Motor neuron (in vitro differentiated cells): ENCODE measurements around the gene RFFL. TPM values are rescaled to one million over a fixed set of nuclear protein-coding genes. Genes with fewer than 3 reads are reported as not detected.
"Not testable (repeated sequence)": the region's sequence is repeated elsewhere in the genome, so short reads cannot be mapped to it uniquely, and the experiment has no call there.

Experiments used
- ATAC-seq, 8 experiments: fragments of 200-7000 bp; cut with Tn5 transposase; replicated peaks in 6 of 8; 2 replicates each; pipeline ENCODE4 v1.8.0; 2021; ENCODE audit warnings: mild to moderate bottlenecking in 8 of 8, moderate library complexity in 8 of 8
- H3K27ac ChIP-seq, 2 donors: fragments of 250-450 bp; sonication (Bioruptor Pico); 2 replicates each; pipeline ENCODE4 v1.9.0; 2021; ENCODE audit warnings: antibody characterized with exemption in 2 of 2, mild to moderate bottlenecking in 2 of 2, moderate library complexity in 1 of 2
- H3K4me1 ChIP-seq, 2 donors: fragments of 250-450 bp; sonication (Bioruptor Pico); replicated peaks in 1 of 2; 2 replicates each; pipeline ENCODE4 v1.6.1; 2021; ENCODE audit warnings: antibody characterized with exemption in 2 of 2, mild to moderate bottlenecking in 2 of 2, moderate library complexity in 1 of 2
- H3K4me3 ChIP-seq, 5 donors: fragments of 250-450 bp; sonication (Bioruptor Pico); 2 replicates each; pipeline ENCODE4 v1.9.0; 2021; ENCODE audit warnings: antibody characterized with exemption in 5 of 5, mild to moderate bottlenecking in 5 of 5, moderate library complexity in 4 of 5
- WGBS, 10 experiments: fragments of 450-650 bp; shearing (Covaris generic); methylation state at CpG; one replicate each; pipeline ENCODE4 v1.0.0; 2022; 5-methylcytosine and 5-hydroxymethylcytosine counted together
- in situ Hi-C, 9 experiments: fragments of 400-800 bp; cut with MboI; loops; one replicate each; pipeline ENCODE4 v1.15.0; 2021; ENCODE audit warnings: low sequenced_read_pairs in 9 of 9, low pct_unique_long_range_greater_than_20kb in 2 of 9; ENCODE audit not compliant: unreplicated experiment in 9 of 9
- total RNA-seq, 8 experiments: library from RNA; unstranded; fragments of 300-600 nt; gene quantifications; 2 replicates each; pipeline versions ENCODE4 v1.2.3 to v1.2.4, GENCODE V29; 2022

RFFL gene
- total RNA-seq, 8 experiments from 2014 or later, result 6.5 to 47.4 (median 11.4) TPM

GRCh38 chr17:35056013-35056412 lies 7.5 kb downstream of the RFFL start:
- in situ Hi-C loops, result no loop called here
- no peak for ATAC-seq
- Histone ChIP-seq H3K27ac (no peak overlapping the region), H3K4me3 (no peak overlapping the region), H3K4me1 (no peaks in the 10 kb centered on the region)
- WGBS, 10 experiments, result 59 to 100% (median 83%) methylated on average over 1 to 3 of the region's 3 CpGs; no CpG with 5 or more reads in 1 of the 10 experiments

- H3K4me1 ChIP-seq, result no peaks in the 10 kb centered on the region
- in situ Hi-C loops, result no loop called here
- ATAC-seq, result no peak
- H3K27ac ChIP-seq, result no peak overlapping the region
- no peak overlapping the region for H3K4me3 ChIP-seq
- 0 to 100% (median 83%) methylated on average over 1 of the region's 1 CpG; no CpG with 5 or more reads in 1 of the 10 experiments for WGBS, 10 experiments
Measured at GRCh38 chr17:35053204-35053603, 10.3 kb downstream of the RFFL start.

GRCh38 chr17:35052780-35053179 lies 10.7 kb downstream of the RFFL start:
- no peak for ATAC-seq
- in situ Hi-C loops, result no loop called here

GRCh38 chr17:35052241-35052610 lies 11.3 kb downstream of the RFFL start:
- no peak overlapping the region for H3K27ac ChIP-seq
- peak in 2 of 8 experiments; percentile 40 to 57 for ATAC-seq
- no peaks in the 10 kb centered on the region for H3K4me1 ChIP-seq
- in situ Hi-C loops, result no loop called here
- H3K4me3 ChIP-seq, result no peak overlapping the region

More at GRCh38 chr17:35052780-35053179, 10.7 kb downstream of the RFFL start:
- Histone ChIP-seq H3K27ac (no peak overlapping the region), H3K4me3 (no peak overlapping the region), H3K4me1 (no peaks in the 10 kb centered on the region)

GRCh38 chr17:35051579-35052240 lies 11.8 kb downstream of the RFFL start:
- ATAC-seq, result peak in 1 of 8 experiments; percentile 18
- 8 to 100% (median 59%) methylated on average over 1 to 6 of the region's 6 CpGs for WGBS, 10 experiments
- in situ Hi-C loops, result no loop called here
- Histone ChIP-seq H3K4me1 (no peaks in the 10 kb centered on the region), H3K27ac (no peak overlapping the region), H3K4me3 (no peak overlapping the region)

GRCh38 chr17:35051183-35051578 lies 12.3 kb downstream of the RFFL start:
- Histone ChIP-seq H3K4me1 (no peaks in the 10 kb centered on the region), H3K27ac (no peak overlapping the region), H3K4me3 (no peak overlapping the region)
- 20 to 56% (median 45%) methylated on average over 1 to 2 of the region's 2 CpGs; no CpG with 5 or more reads in 4 of the 10 experiments for WGBS, 10 experiments
- in situ Hi-C loops, result no loop called here
- no peak for ATAC-seq

GRCh38 chr17:35050170-35050569 lies 13.3 kb downstream of the RFFL start:
- Histone ChIP-seq H3K27ac (no peak overlapping the region), H3K4me3 (no peak overlapping the region), H3K4me1 (no peaks in the 10 kb centered on the region)
- 80 to 100% (median 100%) methylated on average over 1 to 2 of the region's 2 CpGs; no CpG with 5 or more reads in 5 of the 10 experiments for WGBS, 10 experiments
- in situ Hi-C loops, result no loop called here
- no peak for ATAC-seq

GRCh38 chr17:35048685-35049379 lies 14.7 kb downstream of the RFFL start:
- H3K27ac ChIP-seq, result no peak overlapping the region
- H3K4me1 ChIP-seq, result no peaks in the 10 kb centered on the region
- ATAC-seq, result no peak
- no peak overlapping the region for H3K4me3 ChIP-seq
- WGBS, 10 experiments, result 78 to 100% (median 97%) methylated on average over 1 to 3 of the region's 3 CpGs
- in situ Hi-C loops, result no loop called here

GRCh38 chr17:35046740-35047283 lies 16.7 kb downstream of the RFFL start:
- Histone ChIP-seq H3K27ac (no peak overlapping the region), H3K4me3 (no peak overlapping the region), H3K4me1 (no peaks in the 10 kb centered on the region)
- 40 to 100% (median 81%) methylated on average over 1 to 5 of the region's 5 CpGs; no CpG with 5 or more reads in 1 of the 10 experiments for WGBS, 10 experiments
- in situ Hi-C loops, result no loop called here
- peak in 2 of 8 experiments; percentile 57 to 63 for ATAC-seq

GRCh38 chr17:35046245-35046644 lies 17.3 kb downstream of the RFFL start:
- Histone ChIP-seq H3K27ac (no peak overlapping the region), H3K4me1 (no peaks in the 10 kb centered on the region), H3K4me3 (no peak overlapping the region)
- no peak for ATAC-seq
- in situ Hi-C loops, result no loop called here
- WGBS, 10 experiments, result 67 to 100% (median 85%) methylated on average over 1 to 4 of the region's 4 CpGs

GRCh38 chr17:35045458-35045979 lies 18.0 kb downstream of the RFFL start:
- WGBS, 10 experiments, result 70 to 100% (median 95%) methylated on average over 1 to 11 of the region's 13 CpGs
- in situ Hi-C loops, H3K27ac ChIP-seq, ATAC-seq, H3K4me3 ChIP-seq, H3K4me1 ChIP-seq: not testable (repeated sequence)

GRCh38 chr17:35044181-35044580 lies 19.3 kb downstream of the RFFL start:
- H3K4me1 ChIP-seq, result no peaks in the 10 kb centered on the region
- no peak overlapping the region for H3K4me3 ChIP-seq
- H3K27ac ChIP-seq, result no peak overlapping the region
- in situ Hi-C loops, result no loop called here
- ATAC-seq, result no peak
- WGBS, 10 experiments, result 90 to 100% (median 98%) methylated on average over 1 to 5 of the region's 8 CpGs; no CpG with 5 or more reads in 2 of the 10 experiments

GRCh38 chr17:35041390-35041789 lies 22.1 kb downstream of the RFFL start:
- ATAC-seq, result no peak
- WGBS, 10 experiments, result 75 to 100% (median 95%) methylated on average over 1 to 7 of the region's 7 CpGs
- in situ Hi-C loops, result no loop called here
- Histone ChIP-seq H3K27ac (no peak overlapping the region), H3K4me3 (no peak overlapping the region), H3K4me1 (no peaks in the 10 kb centered on the region)
